Measurements from ENCODE around the gene BANP.

DNA sequence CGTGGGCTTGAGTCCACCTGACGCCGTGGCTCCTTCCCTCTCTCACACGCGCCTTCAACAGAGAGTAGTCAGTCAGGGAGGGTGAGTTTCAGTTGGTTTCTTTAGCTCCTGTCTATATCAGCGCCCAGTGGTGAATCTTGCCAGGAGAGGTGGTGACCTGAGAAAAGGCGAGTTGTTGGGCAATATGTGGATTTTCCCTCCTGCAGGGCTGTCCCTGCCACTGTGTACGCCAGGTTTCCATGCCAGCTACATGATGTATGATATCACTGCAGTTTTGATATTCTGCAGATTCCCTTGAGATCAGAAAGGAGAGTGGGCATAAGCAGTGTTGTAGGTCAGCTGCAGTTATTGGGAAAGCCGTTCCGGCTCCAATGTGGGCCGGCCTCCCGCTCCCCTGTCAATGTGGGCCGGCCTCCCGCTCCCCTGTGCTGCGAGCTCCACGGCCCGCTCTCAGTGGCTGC is 31.4 kb downstream of the BANP start:
- TF ChIP-seq, protein P1, sequence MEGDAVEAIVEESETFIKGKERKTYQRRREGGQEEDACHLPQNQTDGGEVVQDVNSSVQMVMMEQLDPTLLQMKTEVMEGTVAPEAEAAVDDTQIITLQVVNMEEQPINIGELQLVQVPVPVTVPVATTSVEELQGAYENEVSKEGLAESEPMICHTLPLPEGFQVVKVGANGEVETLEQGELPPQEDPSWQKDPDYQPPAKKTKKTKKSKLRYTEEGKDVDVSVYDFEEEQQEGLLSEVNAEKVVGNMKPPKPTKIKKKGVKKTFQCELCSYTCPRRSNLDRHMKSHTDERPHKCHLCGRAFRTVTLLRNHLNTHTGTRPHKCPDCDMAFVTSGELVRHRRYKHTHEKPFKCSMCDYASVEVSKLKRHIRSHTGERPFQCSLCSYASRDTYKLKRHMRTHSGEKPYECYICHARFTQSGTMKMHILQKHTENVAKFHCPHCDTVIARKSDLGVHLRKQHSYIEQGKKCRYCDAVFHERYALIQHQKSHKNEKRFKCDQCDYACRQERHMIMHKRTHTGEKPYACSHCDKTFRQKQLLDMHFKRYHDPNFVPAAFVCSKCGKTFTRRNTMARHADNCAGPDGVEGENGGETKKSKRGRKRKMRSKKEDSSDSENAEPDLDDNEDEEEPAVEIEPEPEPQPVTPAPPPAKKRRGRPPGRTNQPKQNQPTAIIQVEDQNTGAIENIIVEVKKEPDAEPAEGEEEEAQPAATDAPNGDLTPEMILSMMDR (IDR thresholded peaks at IDR 0.05; ENCODE audit: low read length): no peak
- no peak for TF ChIP-seq EZH2 (IDR thresholded peaks at IDR 0.05; ENCODE audit: borderline replicate concordance, low read length)

Data from OCI-LY1 (cell line).